ENCODE results near the gene SHKBP1. TPM values are rescaled to one million over a fixed set of nuclear protein-coding genes. Genes with fewer than 3 reads are reported as not detected.
A peak's percentile ranks its signal among the peaks of the same experiment; 100 is the strongest.
"Not testable (repeated sequence)": the region's sequence is repeated elsewhere in the genome, so short reads cannot be mapped to it uniquely, and the experiment has no call there.

Gene SHKBP1
- total RNA-seq, 1 experiment from 2014 or later, result 137 TPM

DNA sequence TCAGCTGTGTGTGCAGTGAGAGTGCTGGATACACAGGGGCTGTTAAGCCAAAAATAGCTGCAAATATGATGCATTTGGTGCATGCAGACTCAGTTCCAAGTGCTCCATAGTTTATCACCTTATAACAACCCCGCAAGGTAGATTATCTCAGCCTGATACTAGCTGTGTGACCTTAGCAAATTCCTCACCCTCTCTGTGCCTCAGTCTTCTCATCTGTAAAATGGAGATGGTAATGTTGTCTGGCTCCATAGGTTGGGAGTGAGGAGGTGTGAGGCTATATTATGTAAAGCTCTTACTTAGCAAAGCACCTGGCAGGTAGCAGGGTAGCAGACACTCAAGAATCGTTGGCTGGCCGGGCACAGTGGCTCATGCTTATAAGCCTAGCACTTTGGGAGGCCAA is 23.8 kb upstream of the SHKBP1 start:
- no peak for DNase-seq (ENCODE audit: low read depth)
- in situ Hi-C loops (cut with HindIII; ENCODE audit: low pct_unique_long_range_greater_than_20kb, low sequenced_read_pairs), result no loop called here

DNA sequence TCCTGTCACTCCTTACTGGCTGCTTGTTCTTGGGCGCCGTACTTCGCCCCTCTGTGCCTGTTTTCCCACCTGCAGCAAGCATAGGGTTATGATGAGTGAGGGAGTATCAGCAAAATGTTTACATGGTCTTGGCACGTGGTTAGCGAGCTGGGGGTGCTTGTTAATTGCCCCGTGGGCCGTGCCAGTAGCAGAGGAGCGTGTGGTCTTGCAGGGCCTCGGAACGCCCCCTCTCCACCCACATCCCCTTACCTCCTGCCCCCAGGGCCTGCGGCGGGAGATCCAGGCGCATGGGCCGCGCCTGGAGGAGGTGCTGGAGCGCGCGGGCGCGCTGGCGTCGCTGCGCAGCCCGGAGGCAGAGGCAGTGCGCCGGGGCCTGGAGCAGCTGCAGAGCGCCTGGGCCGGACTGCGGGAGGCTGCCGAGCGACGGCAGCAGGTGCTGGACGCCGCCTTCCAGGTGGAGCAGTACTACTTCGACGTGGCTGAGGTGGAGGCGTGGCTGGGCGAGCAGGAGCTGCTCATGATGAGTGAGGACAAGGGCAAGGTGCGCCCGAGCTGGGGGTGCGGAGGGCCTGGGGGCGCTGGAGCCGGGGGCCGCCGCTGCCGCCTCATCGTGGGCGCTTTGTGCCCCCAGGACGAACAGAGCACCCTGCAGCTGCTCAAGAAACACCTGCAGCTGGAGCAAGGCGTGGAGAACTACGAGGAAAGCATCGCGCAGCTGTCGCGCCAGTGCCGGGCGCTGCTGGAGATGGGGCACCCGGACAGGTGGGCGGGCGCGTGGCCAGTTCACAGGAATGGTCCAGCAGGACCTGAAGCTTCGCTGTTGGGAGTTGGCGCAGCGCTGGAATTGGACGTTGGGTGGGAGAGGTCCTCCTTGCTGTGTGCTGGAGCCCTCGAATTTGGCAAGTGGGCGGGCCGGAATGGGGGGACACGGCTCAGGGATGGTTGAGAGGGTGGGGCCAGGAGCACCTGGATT is 22.5 kb upstream of the SHKBP1 start:
- in situ Hi-C loops (cut with HindIII; ENCODE audit: low pct_unique_long_range_greater_than_20kb, low sequenced_read_pairs), result no loop called here
- no peak for DNase-seq (ENCODE audit: low read depth)

DNA sequence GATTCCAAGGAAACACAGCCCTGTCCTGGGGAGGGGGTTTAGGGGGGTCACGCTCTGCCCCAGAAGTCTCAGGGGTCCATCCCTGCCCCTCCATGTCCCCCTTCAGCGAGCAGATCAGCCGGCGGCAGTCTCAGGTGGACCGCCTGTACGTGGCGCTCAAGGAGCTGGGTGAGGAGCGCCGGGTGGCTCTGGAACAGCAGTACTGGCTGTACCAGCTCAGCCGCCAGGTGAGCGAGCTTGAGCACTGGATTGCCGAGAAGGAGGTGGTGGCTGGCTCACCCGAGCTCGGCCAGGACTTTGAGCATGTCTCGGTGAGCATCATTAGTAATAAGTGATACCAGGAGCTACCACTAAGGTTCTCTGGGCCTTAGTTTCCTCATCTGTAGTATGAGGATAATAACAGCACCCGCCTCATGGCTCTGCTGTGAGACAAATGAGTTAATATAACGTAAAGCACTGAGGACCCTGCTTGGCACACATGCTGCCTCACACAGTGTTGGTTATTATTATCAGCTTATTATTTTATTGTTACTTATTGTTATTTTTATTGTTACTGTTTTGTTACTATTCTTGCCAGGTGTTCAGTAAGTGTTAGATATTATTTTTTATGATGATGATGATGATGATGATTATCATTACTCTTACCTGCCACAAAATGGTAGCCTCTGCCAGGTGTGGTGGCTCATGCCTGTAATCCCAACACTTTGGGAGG is 20.5 kb upstream of the SHKBP1 start:
- in situ Hi-C loops (cut with HindIII; ENCODE audit: low pct_unique_long_range_greater_than_20kb, low sequenced_read_pairs), result no loop called here

DNA sequence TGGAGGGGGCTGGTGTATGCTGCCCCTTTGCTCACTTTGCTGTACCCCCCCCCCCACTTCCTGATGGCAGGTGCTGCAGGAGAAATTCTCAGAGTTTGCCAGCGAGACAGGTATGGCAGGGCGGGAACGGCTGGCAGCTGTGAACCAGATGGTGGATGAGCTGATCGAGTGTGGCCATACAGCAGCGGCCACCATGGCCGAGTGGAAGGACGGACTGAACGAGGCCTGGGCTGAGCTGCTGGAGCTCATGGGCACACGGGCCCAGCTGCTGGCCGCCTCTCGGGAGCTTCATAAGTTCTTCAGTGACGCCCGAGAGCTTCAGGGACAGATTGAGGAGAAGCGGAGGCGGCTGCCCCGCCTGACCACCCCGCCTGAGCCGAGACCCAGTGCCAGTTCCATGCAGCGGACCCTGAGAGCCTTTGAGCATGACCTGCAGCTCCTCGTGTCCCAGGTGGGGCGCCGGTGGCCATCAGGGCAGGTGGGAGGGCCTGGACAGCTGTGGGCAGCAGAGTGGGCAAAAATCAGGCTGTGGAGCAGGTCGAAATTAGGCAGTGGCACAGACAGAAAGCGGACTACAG is 19.6 kb upstream of the SHKBP1 start:
- DNase-seq (ENCODE audit: low read depth), result no peak
- in situ Hi-C loops (cut with HindIII; ENCODE audit: low pct_unique_long_range_greater_than_20kb, low sequenced_read_pairs), result no loop called here

More for the DNA sequence above, 20.5 kb upstream of the SHKBP1 start:
- DNase-seq (ENCODE audit: low read depth), result no peak

DNA sequence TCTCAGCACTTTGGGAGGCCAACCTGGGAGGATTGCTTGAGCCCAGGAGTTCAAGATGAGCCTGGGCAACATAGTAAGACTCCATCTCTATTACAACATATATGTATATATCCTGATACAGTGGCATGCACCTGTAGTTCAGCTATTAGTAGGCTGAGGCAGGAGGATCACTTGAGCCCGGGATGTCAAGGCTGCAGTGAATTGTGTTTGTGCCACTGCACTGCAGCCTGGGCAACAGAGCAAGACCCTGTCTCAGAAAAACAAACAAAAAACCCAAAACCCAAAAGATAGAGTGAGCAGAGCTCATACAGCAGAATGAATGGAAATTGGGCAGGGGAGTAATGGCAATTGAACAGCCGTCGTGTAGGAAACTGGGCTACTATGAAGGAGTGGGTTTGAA is 17.3 kb upstream of the SHKBP1 start:
- no peak for DNase-seq (ENCODE audit: low read depth)
- in situ Hi-C loops (cut with HindIII; ENCODE audit: low pct_unique_long_range_greater_than_20kb, low sequenced_read_pairs), result no loop called here

DNA sequence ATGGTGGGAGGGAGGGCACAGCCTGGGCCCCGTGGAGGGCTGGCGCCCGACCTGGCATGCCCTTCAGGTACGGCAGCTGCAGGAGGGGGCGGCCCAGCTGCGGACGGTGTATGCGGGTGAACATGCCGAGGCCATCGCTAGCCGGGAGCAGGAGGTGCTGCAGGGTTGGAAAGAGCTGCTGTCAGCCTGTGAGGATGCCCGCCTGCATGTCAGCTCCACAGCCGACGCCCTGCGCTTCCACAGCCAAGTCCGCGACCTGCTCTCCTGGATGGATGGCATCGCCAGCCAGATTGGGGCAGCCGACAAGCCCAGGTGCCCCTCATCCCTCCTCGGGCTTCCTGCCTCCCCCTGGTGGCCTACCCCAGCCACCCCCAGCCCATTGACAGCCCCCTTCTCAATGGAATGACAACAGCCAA is 16.6 kb upstream of the SHKBP1 start:
- in situ Hi-C loops (cut with HindIII; ENCODE audit: low pct_unique_long_range_greater_than_20kb, low sequenced_read_pairs), result no loop called here
- DNase-seq (ENCODE audit: low read depth), result no peak

DNA sequence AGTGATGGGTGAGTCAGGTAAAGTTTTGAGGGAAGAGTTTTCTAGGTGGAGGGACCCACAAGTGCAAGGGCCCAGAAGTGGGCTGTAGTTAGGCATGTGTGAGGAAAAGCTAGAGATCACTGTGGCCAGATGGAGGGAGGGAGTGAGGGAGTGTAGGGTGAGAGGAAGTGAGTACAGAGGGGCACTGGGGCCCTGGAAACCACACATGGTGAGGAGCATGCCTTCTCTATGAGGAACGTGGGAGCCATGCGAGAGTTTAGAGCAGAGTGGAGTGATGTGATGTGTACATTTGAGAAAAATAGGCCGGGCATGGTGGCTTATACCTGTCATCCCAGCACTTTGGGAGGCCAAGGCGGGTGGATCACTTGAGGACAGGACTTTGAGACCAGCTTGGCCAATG is 14.7 kb upstream of the SHKBP1 start:
- in situ Hi-C loops (cut with HindIII; ENCODE audit: low pct_unique_long_range_greater_than_20kb, low sequenced_read_pairs), result no loop called here
- no peak for DNase-seq (ENCODE audit: low read depth)

DNA sequence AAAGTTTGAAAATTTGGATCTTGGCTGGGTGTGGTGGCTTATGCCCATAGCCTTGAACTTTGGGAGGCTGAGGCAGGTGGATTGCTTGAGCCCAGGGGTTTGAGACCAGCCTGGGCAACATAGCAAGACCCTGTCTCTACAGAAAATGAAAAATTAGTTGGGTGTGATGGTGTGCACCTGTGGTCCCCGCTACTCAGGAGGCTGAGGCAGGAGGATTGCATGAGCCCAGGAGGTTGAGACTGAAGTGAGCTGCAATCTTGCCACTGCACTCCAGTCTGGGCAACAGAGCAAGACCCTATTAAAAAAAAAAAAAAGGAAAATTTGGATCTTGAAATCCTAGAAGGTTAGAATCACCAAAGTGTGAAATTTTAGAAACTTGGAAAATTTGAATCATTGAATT is 12.1 kb upstream of the SHKBP1 start:
- in situ Hi-C loops (cut with HindIII; ENCODE audit: low pct_unique_long_range_greater_than_20kb, low sequenced_read_pairs), result not testable (repeated sequence)

DNA sequence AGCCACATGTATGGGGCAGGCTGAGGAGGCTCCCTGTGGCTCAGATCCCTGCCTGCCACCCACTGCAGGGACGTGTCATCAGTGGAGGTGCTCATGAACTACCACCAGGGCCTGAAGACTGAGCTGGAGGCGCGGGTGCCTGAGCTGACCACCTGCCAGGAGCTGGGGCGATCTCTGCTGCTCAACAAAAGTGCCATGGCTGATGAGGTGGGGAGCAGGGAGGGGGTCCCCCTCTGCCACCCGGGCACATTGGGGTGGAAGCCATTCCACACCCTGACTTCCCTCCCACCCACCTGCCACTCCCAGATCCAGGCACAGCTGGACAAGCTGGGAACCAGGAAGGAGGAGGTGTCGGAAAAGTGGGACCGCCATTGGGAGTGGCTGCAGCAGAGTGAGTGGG is 11.3 kb upstream of the SHKBP1 start:
- no peak for DNase-seq (ENCODE audit: low read depth)
- in situ Hi-C loops (cut with HindIII; ENCODE audit: low pct_unique_long_range_greater_than_20kb, low sequenced_read_pairs), result no loop called here

More for the DNA sequence above, 12.1 kb upstream of the SHKBP1 start:
- DNase-seq (ENCODE audit: low read depth), result not testable (repeated sequence)

DNA sequence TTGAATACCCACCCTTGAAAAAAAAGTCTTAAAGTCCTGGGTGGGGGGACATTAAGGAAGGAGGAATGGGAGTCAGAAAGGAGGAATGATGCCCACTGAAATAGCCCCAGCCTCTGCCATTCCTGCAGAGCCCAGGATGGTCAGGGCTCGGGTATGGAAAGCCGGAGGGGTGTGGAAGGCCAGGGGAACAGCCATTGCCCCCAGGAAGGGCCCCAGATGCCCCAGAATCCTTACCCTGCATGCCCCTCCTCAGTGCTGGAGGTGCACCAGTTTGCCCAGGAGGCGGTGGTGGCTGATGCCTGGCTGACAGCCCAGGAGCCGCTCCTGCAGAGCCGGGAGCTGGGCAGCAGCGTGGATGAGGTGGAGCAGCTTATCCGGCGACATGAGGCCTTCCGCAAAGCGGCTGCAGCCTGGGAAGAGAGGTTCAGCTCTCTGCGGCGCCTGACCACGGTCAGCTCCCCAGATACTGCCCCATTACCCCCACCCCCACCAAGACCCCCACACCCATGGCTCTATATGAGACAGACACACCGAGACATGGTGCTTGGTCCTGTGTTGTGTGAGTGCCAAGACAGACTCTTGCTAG is 10.7 kb upstream of the SHKBP1 start:
- DNase-seq (ENCODE audit: low read depth), result no peak
- in situ Hi-C loops (cut with HindIII; ENCODE audit: low pct_unique_long_range_greater_than_20kb, low sequenced_read_pairs), result no loop called here

DNA sequence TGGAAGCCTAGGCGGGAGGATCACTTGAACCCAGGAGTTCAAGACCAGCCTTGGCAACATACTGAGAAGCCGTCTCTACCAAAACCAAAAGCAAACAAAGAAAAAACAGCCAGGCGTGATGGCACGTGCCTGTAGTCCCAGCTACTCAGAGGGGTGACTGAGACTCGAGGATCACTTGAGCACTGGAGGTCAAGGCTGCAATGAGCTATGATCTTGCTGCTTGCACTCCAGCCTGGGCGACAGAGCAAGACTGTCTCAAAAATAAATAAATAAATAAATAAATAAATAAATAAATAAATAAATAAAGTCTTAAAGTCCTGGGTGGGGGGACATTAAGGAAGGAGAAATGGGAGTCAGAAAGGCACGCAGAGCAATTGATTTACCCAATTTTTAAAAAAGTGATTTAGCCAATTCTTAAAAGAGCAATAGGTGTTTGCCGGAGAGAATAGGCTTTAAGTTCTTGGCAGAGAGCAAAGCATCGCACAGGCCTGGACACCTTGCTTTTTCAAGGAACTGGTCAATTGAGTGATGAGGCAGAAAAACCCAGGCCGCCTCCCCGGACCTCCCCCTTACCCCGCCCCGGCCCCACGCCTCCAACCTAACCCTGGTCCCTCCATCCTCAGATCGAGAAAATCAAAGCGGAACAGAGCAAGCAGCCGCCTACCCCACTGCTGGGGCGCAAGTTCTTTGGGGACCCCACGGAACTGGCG is 9.5 kb upstream of the SHKBP1 start:
- in situ Hi-C loops (cut with HindIII; ENCODE audit: low pct_unique_long_range_greater_than_20kb, low sequenced_read_pairs), result no loop called here

DNA sequence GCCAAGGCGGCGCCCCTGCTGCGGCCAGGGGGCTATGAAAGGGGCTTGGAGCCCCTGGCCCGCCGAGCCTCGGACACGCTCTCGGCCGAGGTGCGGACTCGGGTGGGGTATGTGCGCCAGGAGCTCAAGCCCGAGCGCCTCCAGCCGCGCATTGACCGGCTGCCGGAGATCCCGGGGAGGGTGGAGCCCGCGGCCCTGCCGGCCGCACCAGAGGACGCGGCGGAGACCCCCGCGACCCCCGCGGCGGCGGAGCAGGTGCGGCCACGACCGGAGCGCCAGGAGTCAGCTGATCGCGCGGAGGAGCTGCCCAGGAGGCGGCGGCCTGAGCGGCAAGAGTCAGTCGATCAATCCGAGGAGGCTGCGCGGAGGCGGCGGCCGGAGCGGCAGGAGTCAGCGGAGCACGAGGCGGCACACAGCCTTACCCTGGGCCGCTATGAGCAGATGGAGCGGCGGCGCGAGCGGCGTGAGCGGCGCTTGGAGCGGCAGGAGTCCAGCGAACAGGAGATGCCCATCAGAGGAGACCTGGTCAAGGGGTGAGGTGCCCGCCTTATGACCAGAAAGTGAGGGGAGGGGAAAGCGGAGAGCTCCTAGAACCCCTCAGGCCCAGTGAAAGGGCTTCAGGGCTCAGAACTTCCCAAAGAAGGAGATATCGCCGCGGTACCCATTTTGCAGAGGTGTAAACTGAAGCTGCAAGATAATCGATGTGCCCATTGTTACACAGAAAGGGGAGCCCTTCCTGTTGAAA is 8.8 kb upstream of the SHKBP1 start:
- in situ Hi-C loops (cut with HindIII; ENCODE audit: low pct_unique_long_range_greater_than_20kb, low sequenced_read_pairs), result no loop called here

More for the DNA sequence above, 9.5 kb upstream of the SHKBP1 start:
- no peak for DNase-seq (ENCODE audit: low read depth)

DNA sequence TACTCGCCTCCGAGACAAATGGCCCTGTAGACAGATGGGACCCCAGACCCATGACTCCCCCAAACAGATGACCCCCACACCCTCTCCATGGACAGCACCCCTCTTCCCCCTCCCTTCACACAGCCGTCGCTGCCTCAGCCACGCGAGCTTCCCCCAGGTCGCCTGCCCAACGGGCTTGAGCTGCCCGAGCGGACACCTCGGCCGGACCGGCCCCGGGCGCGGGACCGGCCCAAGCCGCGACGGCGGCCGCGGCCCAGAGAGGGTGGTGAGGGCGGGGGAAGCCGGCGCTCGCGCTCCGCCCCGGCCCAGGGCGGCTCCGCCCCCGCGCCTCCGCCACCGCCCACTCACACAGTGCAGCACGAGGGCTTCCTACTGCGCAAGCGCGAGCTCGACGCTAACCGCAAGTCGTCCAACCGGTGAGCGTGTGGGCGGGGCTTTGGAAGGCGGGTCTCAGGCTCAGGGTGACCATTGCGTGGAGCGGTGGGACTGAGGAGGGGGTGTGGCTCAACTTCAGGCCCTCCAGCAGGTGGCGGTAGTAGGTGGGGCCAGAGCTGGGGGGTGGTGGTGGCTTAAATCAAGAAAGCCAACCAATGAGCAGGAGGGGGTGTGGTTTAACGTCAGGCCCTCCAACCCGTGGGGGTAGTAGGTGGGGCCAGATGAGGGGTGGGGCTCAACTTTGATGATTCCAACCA is 6.2 kb upstream of the SHKBP1 start:
- peak; percentile 100 for DNase-seq (ENCODE audit: low read depth)
- in situ Hi-C loops (cut with HindIII; ENCODE audit: low pct_unique_long_range_greater_than_20kb, low sequenced_read_pairs), result no loop called here

More for the DNA sequence above, 8.8 kb upstream of the SHKBP1 start:
- no peak for DNase-seq (ENCODE audit: low read depth)

DNA sequence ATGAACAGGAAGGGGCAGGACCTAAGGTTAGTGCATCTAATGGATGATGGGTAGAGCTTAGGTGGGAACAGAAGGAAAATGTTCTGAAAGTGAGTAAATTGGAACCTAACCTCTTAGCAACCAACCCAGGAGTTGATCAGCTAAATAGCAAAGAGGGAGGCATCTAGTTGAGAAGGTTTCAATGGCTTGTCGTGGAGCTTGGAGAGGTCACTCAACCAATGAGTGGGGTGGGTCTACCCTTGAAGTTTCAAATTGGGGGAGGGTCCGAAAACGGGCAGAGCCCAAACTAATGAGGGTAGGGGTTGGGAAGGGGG is 5.7 kb upstream of the SHKBP1 start:
- no peak for DNase-seq (ENCODE audit: low read depth)
- in situ Hi-C loops (cut with HindIII; ENCODE audit: low pct_unique_long_range_greater_than_20kb, low sequenced_read_pairs), result no loop called here

DNA sequence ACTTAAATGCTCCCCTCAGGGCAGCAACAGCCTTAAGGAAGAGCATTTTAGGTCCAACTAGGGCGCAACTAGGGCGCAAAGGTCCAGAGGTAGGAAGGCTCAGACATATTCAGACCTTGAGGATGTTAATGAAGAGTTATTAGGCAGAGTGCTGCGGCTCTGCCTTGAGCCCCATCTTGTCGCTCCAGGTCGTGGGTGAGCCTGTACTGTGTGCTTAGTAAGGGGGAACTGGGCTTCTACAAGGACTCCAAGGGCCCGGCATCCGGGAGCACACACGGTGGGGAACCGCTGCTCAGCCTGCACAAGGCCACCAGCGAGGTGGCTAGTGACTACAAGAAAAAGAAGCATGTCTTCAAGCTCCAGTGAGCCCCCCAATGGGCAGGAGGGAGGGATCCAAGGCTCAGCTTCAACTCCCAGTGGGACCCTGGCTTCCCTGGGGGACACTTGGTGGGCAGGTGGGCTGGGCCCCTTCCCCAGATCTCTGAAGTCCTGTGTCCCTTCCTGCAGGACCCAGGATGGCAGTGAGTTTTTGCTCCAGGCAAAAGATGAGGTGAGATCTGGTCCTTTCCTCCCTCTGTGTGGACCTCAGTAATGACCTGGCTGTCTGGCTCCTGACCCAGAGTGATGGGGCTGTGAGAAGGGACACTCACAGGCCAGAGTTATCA is 4.7 kb upstream of the SHKBP1 start:
- DNase-seq (ENCODE audit: low read depth), result no peak
- in situ Hi-C loops (cut with HindIII; ENCODE audit: low pct_unique_long_range_greater_than_20kb, low sequenced_read_pairs), result no loop called here

DNA sequence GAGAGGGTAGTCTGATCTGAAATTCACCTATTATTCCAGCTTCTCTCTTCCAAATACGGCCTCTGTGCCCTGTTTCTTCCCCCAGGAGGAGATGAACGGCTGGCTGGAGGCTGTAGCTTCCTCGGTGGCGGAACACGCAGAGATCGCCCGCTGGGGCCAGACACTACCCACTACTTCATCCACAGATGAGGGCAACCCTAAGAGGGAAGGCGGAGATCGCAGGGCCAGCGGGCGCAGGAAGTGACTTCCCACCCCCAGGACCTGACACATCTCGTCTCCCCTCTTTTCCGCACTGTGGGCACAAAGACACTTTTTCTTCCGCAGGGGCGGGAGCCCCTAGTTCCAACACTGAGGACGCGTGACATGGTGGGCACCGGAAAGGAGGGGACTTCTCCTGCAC is 1.3 kb upstream of the SHKBP1 start:
- DNase-seq (ENCODE audit: low read depth), result no peak
- in situ Hi-C loops (cut with HindIII; ENCODE audit: low pct_unique_long_range_greater_than_20kb, low sequenced_read_pairs), result no loop called here

DNA sequence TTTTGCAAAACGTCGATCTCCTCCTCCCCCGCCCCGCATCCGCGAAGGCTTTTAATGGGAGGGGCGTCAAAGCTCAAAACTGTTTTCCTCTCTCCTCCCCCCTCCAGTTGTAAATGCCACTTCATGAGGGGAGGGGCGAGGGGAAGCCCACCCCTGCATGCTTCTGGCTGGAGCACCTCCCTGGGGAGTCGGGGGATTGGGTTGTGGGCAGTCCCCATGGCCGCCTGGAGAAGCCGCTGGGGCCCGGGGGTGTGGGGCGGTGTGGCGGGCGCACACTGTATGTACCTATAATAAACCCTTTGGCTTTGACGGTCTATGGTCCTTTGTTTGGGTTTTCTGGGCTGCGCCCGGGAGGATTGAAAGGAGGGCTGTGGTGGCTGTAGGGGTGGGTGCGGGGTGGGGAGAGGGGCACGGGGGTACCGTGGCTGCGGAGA is 505 bp upstream of the SHKBP1 start:
- DNase-seq (ENCODE audit: low read depth), result no peak
- in situ Hi-C loops (cut with HindIII; ENCODE audit: low pct_unique_long_range_greater_than_20kb, low sequenced_read_pairs), result no loop called here
